ENCODE data around the gene GPR4. TPM values are rescaled to one million over a fixed set of nuclear protein-coding genes. Genes with fewer than 3 reads are reported as not detected.
"Not testable (repeated sequence)": the region's sequence is repeated elsewhere in the genome, so short reads cannot be mapped to it uniquely, and the experiment has no call there.

GPR4 gene
- total RNA-seq, 6 donors from 2014 or later = 1.0 to 22.1 (median 6.8) TPM

- peaks cover 14 to 86% (median 52%) of the 10 kb centered on the region in 4 donors for H3K36me3 ChIP-seq
- no peak overlapping the region for H3K4me3 ChIP-seq
- H3K27me3 ChIP-seq = no peaks in the 10 kb centered on the region
- no peaks in the 10 kb centered on the region for H3K9me3 ChIP-seq
- ATAC-seq (ENCODE audit: low FRiP score in 2 of 2) = no peak
- DNase-seq = no peak
- H3K27ac ChIP-seq = no peak overlapping the region
- WGBS, 2 donors = 84 to 88% methylated on average over 6 of the region's 6 CpGs
- TF ChIP-seq POLR2AphosphoS5 (IDR thresholded peaks at IDR 0.05) = no peak
- no peak for TF ChIP-seq EP300 (IDR thresholded peaks at IDR 0.05)
- TF ChIP-seq POLR2A (IDR thresholded peaks at IDR 0.05) = no peak
- no peak for TF ChIP-seq CTCF (IDR thresholded peaks at IDR 0.05)
- no peaks in the 10 kb centered on the region for H3K4me1 ChIP-seq
These were observed 20.0 kb upstream of the GPR4 start for GRCh38 chr19:45621976-45622503.

GRCh38 chr19:45621389-45621788 is 19.4 kb upstream of the GPR4 start:
- peak; percentile 16 to 34 for ATAC-seq (ENCODE audit: low FRiP score in 2 of 2)
- no peak overlapping the region for H3K4me3 ChIP-seq
- H3K4me1 ChIP-seq = peaks cover 0 to 1% (median 0%) of the 10 kb centered on the region in 4 donors
- 92 to 98% methylated on average over 15 to 17 of the region's 17 CpGs for whole genome bisulfite sequencing, 2 donors
- H3K27me3 ChIP-seq = no peaks in the 10 kb centered on the region
- H3K36me3 ChIP-seq = peaks cover 14 to 91% (median 51%) of the 10 kb centered on the region in 4 donors
- no peaks in the 10 kb centered on the region for H3K9me3 ChIP-seq
- DNase-seq = no peak
- TF ChIP-seq POLR2A (IDR thresholded peaks at IDR 0.05) (no peak), EP300 (IDR thresholded peaks at IDR 0.05) (no peak), POLR2AphosphoS5 (IDR thresholded peaks at IDR 0.05) (no peak), CTCF (IDR thresholded peaks at IDR 0.05) (no peak)
- no peak overlapping the region for H3K27ac ChIP-seq

GRCh38 chr19:45616704-45617017 is 14.6 kb upstream of the GPR4 start:
- peaks cover 14 to 78% (median 48%) of the 10 kb centered on the region in 4 donors for H3K36me3 ChIP-seq
- H3K4me1 ChIP-seq = peaks cover 6 to 15% (median 10%) of the 10 kb centered on the region in 4 donors
- DNase-seq (no peak), ATAC-seq (ENCODE audit: low FRiP score in 2 of 2) (no peak)
- H3K27ac ChIP-seq = no peak overlapping the region
- H3K27me3 ChIP-seq = no peaks in the 10 kb centered on the region
- H3K9me3 ChIP-seq = no peaks in the 10 kb centered on the region
- WGBS, 2 donors = 93 to 97% methylated on average over 6 to 10 of the region's 10 CpGs
- no peak for TF ChIP-seq EP300 (IDR thresholded peaks at IDR 0.05)
- no peak for TF ChIP-seq CTCF (IDR thresholded peaks at IDR 0.05)
- TF ChIP-seq POLR2A (IDR thresholded peaks at IDR 0.05) = no peak
- TF ChIP-seq POLR2AphosphoS5 (IDR thresholded peaks at IDR 0.05) = no peak
- no peak overlapping the region for H3K4me3 ChIP-seq

GRCh38 chr19:45615795-45616703 is 14.0 kb upstream of the GPR4 start:
- peak; percentile 79 to 82 for DNase-seq
- TF ChIP-seq EP300 (IDR thresholded peaks at IDR 0.05) (no peak), POLR2AphosphoS5 (IDR thresholded peaks at IDR 0.05) (no peak), POLR2A (IDR thresholded peaks at IDR 0.05) (no peak), CTCF (IDR thresholded peaks at IDR 0.05) (no peak)
- no peaks in the 10 kb centered on the region for H3K9me3 ChIP-seq
- H3K36me3 ChIP-seq = peaks cover 14 to 77% (median 47%) of the 10 kb centered on the region in 4 donors
- peak; percentile 85 to 91 for ATAC-seq (ENCODE audit: low FRiP score in 2 of 2)
- no peaks in the 10 kb centered on the region for H3K27me3 ChIP-seq
- peak overlapping the region in 3 of 4 donors; percentile 16 to 38 (median 36) for H3K4me3 ChIP-seq
- WGBS, 2 donors = 53 to 57% methylated on average over 31 to 35 of the region's 37 CpGs
- peaks cover 6 to 15% (median 10%) of the 10 kb centered on the region in 4 donors for H3K4me1 ChIP-seq
- H3K27ac ChIP-seq = peak overlapping the region in 3 of 4 donors; percentile 22 to 75 (median 43)

- H3K27me3 ChIP-seq; DNase-seq; ATAC-seq (ENCODE audit: low FRiP score in 2 of 2); H3K9me3 ChIP-seq; H3K4me3 ChIP-seq: not testable (repeated sequence)
- peaks cover 6 to 15% (median 10%) of the 10 kb centered on the region in 4 donors for H3K4me1 ChIP-seq
- peaks cover 6 to 74% (median 44%) of the 10 kb centered on the region in 4 donors for H3K36me3 ChIP-seq
- 89 to 92% methylated on average over 9 of the region's 9 CpGs for WGBS, 2 donors
- peak overlapping the region in 2 of 4 donors; percentile 26 to 75 for H3K27ac ChIP-seq
These were observed 13.0 kb upstream of the GPR4 start for GRCh38 chr19:45615056-45615455.

All from upper lobe of left lung (tissue), 6 donors.